HG02571 (cell line): ENCODE measurements around the gene MCF2L.

Experiments used
- ATAC-seq: cut with Tn5 transposase; IDR thresholded peaks from one replicate; pipeline ENCODE4 v1.9.1; 2021; ENCODE audit warnings: mild to moderate bottlenecking, moderate library complexity; ENCODE audit not compliant: unreplicated experiment

Gene MCF2L

GRCh38 chr13:112978561-112979405, 9.8 kb downstream of the MCF2L start:
- ATAC-seq: no peak

- no peak for ATAC-seq
Measured at GRCh38 chr13:112979406-112979902, 10.4 kb downstream of the MCF2L start.

- ATAC-seq: no peak
Measured at GRCh38 chr13:112980434-112980833, 11.4 kb downstream of the MCF2L start.

GRCh38 chr13:112981451-112981850, 12.4 kb downstream of the MCF2L start:
- no peak for ATAC-seq

- no peak for ATAC-seq
Measured at GRCh38 chr13:112982281-112983041, 13.4 kb downstream of the MCF2L start.

GRCh38 chr13:112983042-112983305, 14.0 kb downstream of the MCF2L start:
- ATAC-seq: no peak

- ATAC-seq: no peak
Measured at GRCh38 chr13:112983428-112984196, 14.6 kb downstream of the MCF2L start.

GRCh38 chr13:112984501-112984900, 15.5 kb downstream of the MCF2L start:
- ATAC-seq: no peak

- ATAC-seq: no peak
Measured at GRCh38 chr13:112984954-112985802, 16.2 kb downstream of the MCF2L start.

GRCh38 chr13:112985803-112986408, 16.9 kb downstream of the MCF2L start:
- ATAC-seq: no peak

GRCh38 chr13:112986470-112986869, 17.5 kb downstream of the MCF2L start:
- ATAC-seq: no peak

GRCh38 chr13:112986946-112987681, 18.1 kb downstream of the MCF2L start:
- no peak for ATAC-seq

GRCh38 chr13:112987682-112988024, 18.6 kb downstream of the MCF2L start:
- no peak for ATAC-seq

GRCh38 chr13:112990783-112991182, 21.8 kb downstream of the MCF2L start:
- no peak for ATAC-seq

GRCh38 chr13:112991609-112992008, 22.6 kb downstream of the MCF2L start:
- no peak for ATAC-seq

- no peak for ATAC-seq
Measured at GRCh38 chr13:112992931-112993680, 24.1 kb downstream of the MCF2L start.

GRCh38 chr13:112994084-112994780, 25.2 kb downstream of the MCF2L start:
- ATAC-seq: no peak

GRCh38 chr13:112994781-112995355, 25.9 kb downstream of the MCF2L start:
- no peak for ATAC-seq
